Gastroesophageal sphincter (tissue), 4 donors: Measurements from ENCODE around the gene IMMP2L. TPM values are rescaled to one million over a fixed set of nuclear protein-coding genes. Genes with fewer than 3 reads are reported as not detected.

Experiments
- ATAC-seq: fragments of 150-250 bp; one replicate; pipeline ENCODE4 v1.9.1; 2016; ENCODE audit warnings: mild to moderate bottlenecking, moderate library complexity
- H3K27ac ChIP-seq, 4 donors: fragments of 200-600 bp; sonication (generic) in 3 of 4; 1 replicate in 3 of 4; 2 replicates in 1 of 4; pipeline ENCODE4 v1.5.1; 2016 to 2019
- H3K27me3 ChIP-seq: fragments of 200-600 bp; sonication (generic); one replicate; pipeline ENCODE4 v1.5.1; 2019
- H3K36me3 ChIP-seq, 2 donors: fragments of 200-600 bp; sonication (generic); one replicate each; pipeline ENCODE4 v1.5.1; 2019; ENCODE audit warnings: control low read depth in 1 of 2
- H3K4me1 ChIP-seq, 3 donors: fragments of 200-600 bp; sonication (generic); 1 replicate in 2 of 3; 2 replicates in 1 of 3; pipeline ENCODE4 v1.5.1; 2016 to 2019; ENCODE audit warnings: control low read depth in 2 of 3
- H3K4me3 ChIP-seq, 2 donors: fragments of 200-600 bp; sonication (generic); one replicate each; pipeline ENCODE4 v1.5.1; 2019; ENCODE audit warnings: mild to moderate bottlenecking in 1 of 2, moderate library complexity in 1 of 2
- H3K9me3 ChIP-seq, 3 donors: fragments of 200-600 bp; sonication (generic); one replicate each; pipeline ENCODE4 v1.5.1; 2017 to 2019; ENCODE audit warnings: control low read depth in 2 of 3
- CTCF ChIP-seq, 4 experiments: fragments of 200-600 bp in 2 of 4; fragments of 450-650 bp in 2 of 4; sonication (generic) in 1 of 4; IDR thresholded peaks; one replicate each; pipeline ENCODE4 v1.5.1; 2017 to 2019; ENCODE audit warnings: antibody characterized with exemption in 4 of 4, mild to moderate bottlenecking in 2 of 4, moderate library complexity in 2 of 4
- EP300 ChIP-seq: sonication (generic); formaldehyde crosslinking; IDR thresholded peaks from one replicate; pipeline ENCODE4 v1.6.1; 2017; ENCODE audit warnings: antibody characterized with exemption, mild to moderate bottlenecking
- POLR2A ChIP-seq, 2 donors: fragments of 450-650 bp; IDR thresholded peaks; one replicate each; pipeline ENCODE4 v1.6.1; 2017; ENCODE audit warnings: antibody characterized with exemption in 2 of 2, mild to moderate bottlenecking in 2 of 2, moderate library complexity in 1 of 2
- POLR2AphosphoS5 ChIP-seq: sonication (generic); formaldehyde crosslinking; IDR thresholded peaks from one replicate; pipeline ENCODE4 v1.6.1; 2017; ENCODE audit warnings: antibody characterized with exemption
- WGBS, 2 donors: methylation state at CpG; one replicate each; pipeline ENCODE4 v1.1.5; 2018; ENCODE audit warnings: low coverage in 1 of 2; 5-methylcytosine and 5-hydroxymethylcytosine counted together
- total RNA-seq, 4 donors: library from RNA; depleted of rRNA; stranded (reverse); fragments of >200 nt; gene quantifications; one replicate each; pipeline ENCODE4 v1.1.0, GENCODE V29; 2016

Gene IMMP2L
- total RNA-seq, 4 donors from 2014 or later = 13.6 to 38.5 (median 30.1) TPM

- H3K9me3 ChIP-seq = no peaks in the 10 kb centered on the region
- no peak overlapping the region for H3K27ac ChIP-seq
- no peaks in the 10 kb centered on the region for H3K4me1 ChIP-seq
- H3K27me3 ChIP-seq = no peaks in the 10 kb centered on the region
- ATAC-seq = no peak
- WGBS, 2 donors = 100% methylated on average over 1 of the region's 1 CpG; no CpG with 5 or more reads in 1 of the 2 donors
- H3K36me3 ChIP-seq = no peaks in the 10 kb centered on the region
- no peak for TF ChIP-seq POLR2AphosphoS5
- TF ChIP-seq EP300 = no peak
- no peak for TF ChIP-seq CTCF (IDR thresholded peaks at IDR 0.05)
- no peak for TF ChIP-seq POLR2A (IDR thresholded peaks at IDR 0.05)
- H3K4me3 ChIP-seq = no peak overlapping the region
Observed at GRCh38 chr7:111352319-111352718, 210.0 kb downstream of the IMMP2L start.

GRCh38 chr7:111346219-111346618 lies 216.1 kb downstream of the IMMP2L start:
- no peak for ATAC-seq
- Histone ChIP-seq H3K4me3 (no peak overlapping the region), H3K27ac (no peak overlapping the region), H3K9me3 (peaks cover 0 to 20% (median 0%) of the 10 kb centered on the region in 3 donors), H3K4me1 (no peaks in the 10 kb centered on the region), H3K36me3 (no peaks in the 10 kb centered on the region), H3K27me3 (no peaks in the 10 kb centered on the region)
- TF ChIP-seq POLR2AphosphoS5 (no peak), POLR2A (IDR thresholded peaks at IDR 0.05) (no peak), EP300 (no peak), CTCF (IDR thresholded peaks at IDR 0.05) (no peak)

- no peaks in the 10 kb centered on the region for H3K27me3 ChIP-seq
- H3K36me3 ChIP-seq = no peaks in the 10 kb centered on the region
- ATAC-seq = no peak
- H3K4me3 ChIP-seq = no peak overlapping the region
- peaks cover 0 to 20% (median 0%) of the 10 kb centered on the region in 3 donors for H3K9me3 ChIP-seq
- TF ChIP-seq EP300 (no peak), CTCF (IDR thresholded peaks at IDR 0.05) (no peak), POLR2AphosphoS5 (no peak), POLR2A (IDR thresholded peaks at IDR 0.05) (no peak)
- H3K4me1 ChIP-seq = no peaks in the 10 kb centered on the region
- H3K27ac ChIP-seq = no peak overlapping the region
Observed at GRCh38 chr7:111343017-111343416, 219.3 kb downstream of the IMMP2L start.

GRCh38 chr7:111339006-111339405 lies 223.3 kb downstream of the IMMP2L start:
- no peaks in the 10 kb centered on the region for H3K27me3 ChIP-seq
- no peaks in the 10 kb centered on the region for H3K4me1 ChIP-seq
- H3K27ac ChIP-seq = no peak overlapping the region
- ATAC-seq = no peak
- H3K36me3 ChIP-seq = no peaks in the 10 kb centered on the region
- H3K4me3 ChIP-seq = no peak overlapping the region
- 54 to 56% methylated on average over 1 of the region's 1 CpG for WGBS, 2 donors
- TF ChIP-seq CTCF (IDR thresholded peaks at IDR 0.05) = no peak
- no peak for TF ChIP-seq POLR2A (IDR thresholded peaks at IDR 0.05)
- no peak for TF ChIP-seq EP300
- no peak for TF ChIP-seq POLR2AphosphoS5
- H3K9me3 ChIP-seq = peaks cover 0 to 18% (median 0%) of the 10 kb centered on the region in 3 donors

GRCh38 chr7:111333010-111333409 lies 229.3 kb downstream of the IMMP2L start:
- no peaks in the 10 kb centered on the region for H3K27me3 ChIP-seq
- 71 to 93% methylated on average over 1 of the region's 1 CpG for WGBS, 2 donors
- no peaks in the 10 kb centered on the region for H3K4me1 ChIP-seq
- H3K36me3 ChIP-seq = no peaks in the 10 kb centered on the region
- no peak overlapping the region for H3K4me3 ChIP-seq
- TF ChIP-seq POLR2AphosphoS5 (no peak), POLR2A (IDR thresholded peaks at IDR 0.05) (no peak), EP300 (no peak), CTCF (IDR thresholded peaks at IDR 0.05) (no peak)
- ATAC-seq = no peak
- H3K9me3 ChIP-seq = no peaks in the 10 kb centered on the region
- H3K27ac ChIP-seq = no peak overlapping the region
